GM20431 (cell line): ENCODE data around the gene LMAN1L.

Experiments used
- in situ Hi-C: fragments of 300-500 bp; cut with MseI, MboI; formaldehyde crosslinking; loops from one replicate; pipeline ENCODE4 v1.15.0; 2020; ENCODE audit warnings: low sequenced_read_pairs; ENCODE audit not compliant: unreplicated experiment

LMAN1L gene

GRCh38 chr15:74845208-74845568 lies 32.6 kb downstream of the LMAN1L start:
- in situ Hi-C loops: loop anchor here (10.0 kb wide), 1 partner anchor 60 kb away; the partner anchor contains the start of gene FAM219B

DNA sequence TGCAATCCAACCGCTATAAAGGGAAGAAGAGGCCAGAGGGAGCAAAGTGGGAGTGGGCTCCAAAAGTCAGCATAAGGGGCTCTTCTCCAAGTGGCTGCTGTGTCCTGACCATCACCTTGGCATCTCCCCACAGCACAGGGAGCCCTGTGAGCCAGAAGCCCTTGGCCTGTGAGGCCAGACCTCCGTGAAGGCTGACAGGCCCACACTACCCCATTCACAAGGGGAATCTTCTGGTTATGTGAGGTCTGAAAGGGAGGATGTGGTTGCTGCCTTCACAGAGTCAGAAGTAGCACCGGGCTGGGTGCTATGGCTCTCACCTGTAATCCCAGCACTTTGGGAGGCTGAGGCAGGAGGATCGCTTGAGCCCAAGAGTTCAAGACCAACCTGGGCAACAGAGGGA lies 32.9 kb downstream of the LMAN1L start:
- in situ Hi-C loops: loop anchor here (10.0 kb wide), 1 partner anchor 59 kb away; the partner anchor contains the start of gene FAM219B

DNA sequence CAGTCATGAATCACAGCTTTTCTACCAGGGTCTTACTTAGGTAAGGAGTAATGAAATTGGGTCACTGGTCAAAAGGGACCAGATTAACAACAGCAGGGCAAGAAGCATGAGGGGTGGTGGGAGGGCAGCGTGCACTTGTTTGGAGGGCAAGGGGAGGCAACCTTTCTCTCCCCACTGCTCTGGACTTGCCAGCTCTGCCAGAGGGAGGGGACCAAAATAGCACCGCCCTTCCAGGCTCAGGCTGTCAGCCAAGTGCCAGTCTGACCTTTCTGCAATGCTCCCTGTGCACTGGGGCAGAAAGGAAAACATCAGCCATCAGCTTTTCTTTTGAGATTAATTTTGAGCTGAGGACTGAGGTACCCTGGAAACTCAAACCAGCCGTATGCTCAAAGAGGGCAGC lies 34.8 kb downstream of the LMAN1L start:
- in situ Hi-C loops: loop anchor here (10.0 kb wide), 1 partner anchor 57 kb away; the partner anchor contains the start of gene FAM219B

- in situ Hi-C loops: no loop called here
These were observed 37.8 kb downstream of the LMAN1L start for GRCh38 chr15:74850393-74850792.

GRCh38 chr15:74851960-74852359 lies 39.3 kb downstream of the LMAN1L start:
- in situ Hi-C loops: no loop called here

DNA sequence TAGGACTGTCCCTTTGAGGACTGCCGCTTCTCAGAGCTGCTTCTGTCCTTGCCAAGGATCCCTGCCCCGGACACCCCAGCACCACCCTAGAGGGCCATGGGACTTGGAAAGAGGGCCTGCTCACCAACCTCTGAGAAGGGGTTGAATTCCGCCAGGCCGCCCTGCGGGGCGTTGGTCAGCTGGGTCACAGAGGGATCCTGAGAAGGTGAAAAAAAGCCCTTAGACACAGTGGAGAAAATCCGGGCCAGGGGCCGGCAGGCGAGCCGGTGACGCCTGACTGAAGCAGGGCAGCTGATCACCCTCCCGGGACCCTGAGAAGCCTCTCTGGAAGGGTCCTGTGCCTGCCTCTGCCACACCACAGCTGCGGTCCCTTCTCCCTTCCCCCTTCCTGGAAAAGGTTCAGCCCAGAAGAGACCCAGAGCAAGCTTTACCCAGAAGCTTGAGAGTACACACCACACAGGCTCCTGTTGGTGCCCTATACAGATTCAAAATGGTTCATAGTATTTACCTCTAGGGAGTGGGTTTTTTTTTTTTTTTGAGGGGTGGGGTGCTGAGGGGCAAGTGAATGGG lies 41.9 kb downstream of the LMAN1L start:
- in situ Hi-C loops: no loop called here

GRCh38 chr15:74855857-74856256 lies 43.2 kb downstream of the LMAN1L start:
- in situ Hi-C loops: no loop called here

GRCh38 chr15:74856537-74856936 lies 43.9 kb downstream of the LMAN1L start:
- in situ Hi-C loops: no loop called here

GRCh38 chr15:74857082-74857655 lies 44.5 kb downstream of the LMAN1L start:
- in situ Hi-C loops: no loop called here

- in situ Hi-C loops: no loop called here
These were observed 45.2 kb downstream of the LMAN1L start for GRCh38 chr15:74857671-74858368.

- in situ Hi-C loops: no loop called here
These were observed 45.7 kb downstream of the LMAN1L start for GRCh38 chr15:74858369-74858740.

DNA sequence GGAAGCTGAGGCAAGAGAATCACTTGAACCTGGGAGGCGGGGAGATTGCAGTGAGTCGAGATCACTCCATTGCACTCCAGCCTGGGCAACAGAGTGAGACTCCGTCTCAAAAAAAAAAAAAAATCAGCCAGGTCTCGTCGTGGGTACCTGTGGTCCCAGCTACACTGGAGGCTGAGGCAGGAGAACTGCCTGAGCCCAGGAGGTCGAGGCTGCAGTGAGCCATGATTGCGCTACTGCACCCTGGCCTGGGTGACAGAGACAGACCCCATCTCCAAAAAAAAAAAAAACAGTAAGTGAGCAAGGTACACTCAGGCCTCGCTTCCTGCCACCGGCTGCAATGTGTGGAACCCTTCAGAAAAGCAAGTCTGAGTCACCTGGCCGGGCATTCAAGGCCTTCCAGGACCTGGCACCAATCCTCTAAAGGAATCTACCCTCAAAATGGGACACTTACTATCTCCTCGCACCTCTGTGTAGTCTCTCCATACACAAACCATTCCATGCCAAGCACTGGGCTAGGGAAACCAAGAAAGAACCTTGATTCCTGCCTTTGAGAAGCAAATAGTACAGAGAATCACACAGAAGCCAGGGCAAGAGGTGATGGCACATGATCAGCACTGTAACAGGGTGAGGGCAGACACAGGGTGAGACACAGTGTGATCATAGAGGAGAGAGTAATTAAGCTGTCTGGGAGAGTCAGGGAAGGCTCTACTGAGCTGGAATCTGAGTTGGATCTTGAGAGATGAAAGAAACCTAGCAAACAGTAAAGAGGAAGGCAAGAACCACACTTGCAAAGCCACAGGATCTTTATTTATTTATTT lies 50.8 kb downstream of the LMAN1L start:
- in situ Hi-C loops: no loop called here

DNA sequence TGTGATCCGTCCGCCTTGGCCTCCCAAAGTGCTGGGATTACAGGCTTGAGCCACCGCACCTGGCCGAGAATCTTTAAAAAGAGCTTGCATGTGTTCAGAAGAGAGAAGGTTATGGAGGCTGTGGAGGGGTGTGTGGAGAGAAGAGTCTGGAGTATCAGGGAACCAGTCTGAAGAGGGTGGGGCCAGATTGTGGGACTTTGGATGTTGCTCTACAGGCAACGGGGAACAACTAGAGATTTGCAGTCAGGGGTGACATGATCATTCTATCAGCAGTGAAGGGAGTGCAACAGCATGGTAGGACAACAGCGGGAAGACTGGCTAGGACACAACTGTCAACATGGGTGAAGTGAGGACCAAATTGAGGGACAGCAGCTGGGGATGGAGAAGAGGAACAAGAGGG lies 51.7 kb downstream of the LMAN1L start:
- in situ Hi-C loops: no loop called here

- in situ Hi-C loops: no loop called here
These were observed 52.7 kb downstream of the LMAN1L start for GRCh38 chr15:74865316-74865715.

DNA sequence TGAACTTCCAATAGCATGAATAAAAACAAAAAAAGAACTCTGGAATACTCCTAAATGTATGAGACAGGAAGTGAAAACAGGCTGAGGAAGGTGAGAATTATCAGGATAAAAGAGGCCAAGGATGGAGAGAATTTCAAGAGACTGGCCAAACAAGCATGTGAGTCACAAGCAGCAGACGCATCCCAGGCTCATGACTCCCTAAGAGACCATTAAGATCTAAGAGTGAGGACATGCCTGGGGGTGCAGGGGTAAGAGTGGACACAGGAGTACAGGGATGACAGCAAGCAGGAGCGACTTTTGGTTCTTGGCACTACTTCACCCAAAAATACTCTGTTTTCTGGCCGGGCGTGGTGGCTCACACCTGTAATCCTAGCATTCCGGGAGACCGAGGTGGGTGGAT lies 53.5 kb downstream of the LMAN1L start:
- in situ Hi-C loops: no loop called here

DNA sequence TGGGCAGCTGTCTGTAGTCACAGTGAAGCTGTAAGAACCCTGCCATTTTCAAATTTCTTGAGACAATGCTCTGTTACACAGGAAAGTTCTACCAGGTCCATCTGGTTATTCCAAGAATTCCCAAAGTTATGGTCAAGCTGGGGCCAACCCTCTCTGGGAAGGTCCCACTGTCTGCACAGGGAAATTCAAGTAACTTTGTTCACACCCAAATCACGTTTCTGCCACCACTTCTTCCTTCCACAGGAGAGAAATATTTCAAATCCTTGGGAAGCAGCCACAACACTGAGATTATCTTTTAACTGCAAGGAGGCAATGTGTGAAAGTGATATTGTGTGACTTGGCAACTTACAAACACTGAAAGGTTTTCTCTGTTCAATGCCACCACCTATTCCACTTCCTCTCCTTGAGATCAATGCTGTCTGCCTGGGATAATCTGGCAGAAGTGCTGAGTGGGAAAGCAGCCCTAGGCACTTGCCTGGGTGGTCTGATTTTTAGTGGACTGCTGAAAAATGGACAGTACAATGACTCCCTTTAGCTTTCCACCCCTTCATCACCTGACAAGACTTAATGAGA lies 54.9 kb downstream of the LMAN1L start:
- in situ Hi-C loops: no loop called here

- in situ Hi-C loops: no loop called here
These were observed 55.4 kb downstream of the LMAN1L start for GRCh38 chr15:74868059-74868458.

- in situ Hi-C loops: no loop called here
These were observed 56.7 kb downstream of the LMAN1L start for GRCh38 chr15:74869372-74869725.

GRCh38 chr15:74869726-74870407 lies 57.2 kb downstream of the LMAN1L start:
- in situ Hi-C loops: no loop called here
